Measurements from ENCODE around the gene NR2F1-AS1.

- TF ChIP-seq CTCF (IDR thresholded peaks at IDR 0.05; ENCODE audit: extremely low read depth in 1 of 2, insufficient read depth in 1 of 2, low read depth in 1 of 2, low read length in 2 of 2) (no peak), EZH2 (IDR thresholded peaks at IDR 0.05; ENCODE audit: borderline replicate concordance, low read depth, low read length, severe bottlenecking) (no peak), POLR2A (IDR thresholded peaks at IDR 0.05; ENCODE audit: low read depth, low read length) (no peak), MYC (IDR thresholded peaks at IDR 0.05; ENCODE audit: low read depth, low read length) (no peak), POLR2AphosphoS5 (IDR thresholded peaks at IDR 0.05; ENCODE audit: insufficient read depth, low read depth, low read length) (no peak), FOS (IDR thresholded peaks at IDR 0.05; ENCODE audit: borderline replicate concordance, insufficient read depth, low read length) (no peak), GATA2 (IDR thresholded peaks at IDR 0.05; ENCODE audit: insufficient read depth, insufficient read length, low read depth, low read length) (no peak), MAX (IDR thresholded peaks at IDR 0.05; ENCODE audit: insufficient read depth, insufficient read length) (no peak)
Observed at GRCh38 chr5:93622240-93622885, 41.3 kb upstream of the NR2F1-AS1 start.
